Skin of body (tissue), 2 donors: ENCODE data around the gene LRP1. TPM values are rescaled to one million over a fixed set of nuclear protein-coding genes. Genes with fewer than 3 reads are reported as not detected.
"Not testable (repeated sequence)": the region's sequence is repeated elsewhere in the genome, so short reads cannot be mapped to it uniquely, and the experiment has no call there.

ENCODE experiments used
- DNase-seq: peaks from one replicate; lab custom pipeline; 2025; lab: John Stamatoyannopoulos, UW
- total RNA-seq: library from RNA; depleted of rRNA; stranded (reverse); fragments of >200 nt; gene quantifications from one replicate; pipeline ENCODE4 v1.2.3, GENCODE V29; 2014

LRP1 gene
- total RNA-seq, 1 donor from 2014 or later: 149 TPM

- DNase-seq: peak; percentile 67
Observed at GRCh38 chr12:57110104-57111030, 17.9 kb upstream of the LRP1 start.

GRCh38 chr12:57111031-57111734, 17.1 kb upstream of the LRP1 start, which contains the start of gene STAT6:
Gene STAT6, minus strand, starts transcription at chr12:57111362. Its CDS starts 3,084 bp downstream, at chr12:57108278.
- DNase-seq: peak; percentile 81

GRCh38 chr12:57112492-57113294, 15.6 kb upstream of the LRP1 start:
- DNase-seq: no peak

- DNase-seq: no peak
Observed at GRCh38 chr12:57116580-57117281, 11.6 kb upstream of the LRP1 start.

- DNase-seq: no peak
Observed at GRCh38 chr12:57118711-57119271, 9.5 kb upstream of the LRP1 start.

- no peak for DNase-seq
Observed at GRCh38 chr12:57119294-57120085, 8.8 kb upstream of the LRP1 start.

- DNase-seq: not testable (repeated sequence)
Observed at GRCh38 chr12:57120718-57121117, 7.6 kb upstream of the LRP1 start.

GRCh38 chr12:57123813-57124212, 4.5 kb upstream of the LRP1 start:
- no peak for DNase-seq

GRCh38 chr12:57124261-57124877, 3.9 kb upstream of the LRP1 start:
- peak; percentile 63 for DNase-seq

GRCh38 chr12:57126061-57126460, 2.2 kb upstream of the LRP1 start:
- no peak for DNase-seq

GRCh38 chr12:57126561-57126960, 1.7 kb upstream of the LRP1 start:
- no peak for DNase-seq

- DNase-seq: no peak
Observed at GRCh38 chr12:57127101-57127725, 1.1 kb upstream of the LRP1 start.

GRCh38 chr12:57128519-57129247, 400 bp downstream of the LRP1 start:
- no peak for DNase-seq

GRCh38 chr12:57129321-57129842, 1.1 kb downstream of the LRP1 start:
- no peak for DNase-seq

GRCh38 chr12:57129889-57130288, 1.6 kb downstream of the LRP1 start:
- DNase-seq: no peak

GRCh38 chr12:57130941-57131340, 2.7 kb downstream of the LRP1 start:
- no peak for DNase-seq

GRCh38 chr12:57131896-57132744, 3.8 kb downstream of the LRP1 start:
- no peak for DNase-seq
